Caco-2 (cell line): ENCODE measurements around the gene IL22. TPM values are rescaled to one million over a fixed set of nuclear protein-coding genes. Genes with fewer than 3 reads are reported as not detected.

Source experiments
- BruUV-seq: library from RNA; stranded (reverse); fragments of 400-500 nt; replicated peaks from 2 replicates; lab custom pipeline; 2021; lab: Mats Ljungman, UMichigan
- CTCF ChIA-PET: fragments of 300-600 bp; sonication (Branson Sonifier 250); formaldehyde crosslinking; loops from one replicate; lab custom pipeline; 2022; ENCODE audit warnings: antibody characterized with exemption; lab: Charles Lee
- POLR2A ChIA-PET: fragments of 300-600 bp; sonication (Branson Sonifier 250); formaldehyde crosslinking; loops from one replicate; lab custom pipeline; 2022; ENCODE audit warnings: antibody characterized with exemption; lab: Charles Lee
- DNase-seq, 2 experiments: peaks; one replicate each; pipeline versions ENCODE4 v3.0.0 to v3.0.0-alpha.2; 2020 to 2022
- H3K27me3 ChIP-seq: replicated peaks from 2 replicates; pipeline ENCODE4 v1.6.0; 2011; ENCODE audit warnings: low read length; ENCODE audit not compliant: control insufficient read depth, insufficient read depth
- H3K36me3 ChIP-seq: 2 replicates; pipeline ENCODE4 v1.5.1; 2011; ENCODE audit warnings: low read length; ENCODE audit not compliant: control insufficient read depth, insufficient read depth
- H3K4me1 ChIP-seq: fragments of 250-450 bp; sonication (Bioruptor Pico); 2 replicates; pipeline ENCODE4 v1.5.1; 2020; ENCODE audit warnings: mild to moderate bottlenecking
- H3K4me3 ChIP-seq: 2 replicates; pipeline ENCODE4 v1.5.1; 2011; ENCODE audit warnings: low read depth, mild to moderate bottlenecking, control low read depth, low read length
- H3K9me3 ChIP-seq: fragments of 250-450 bp; sonication (Bioruptor Pico); 2 replicates; pipeline ENCODE4 v1.5.1; 2020; ENCODE audit warnings: mild to moderate bottlenecking, moderate library complexity
- H3K27ac Mint-ChIP-seq: one replicate; pipeline ENCODE4 v1.8.0; 2022; ENCODE audit warnings: mixed read lengths; ENCODE audit not compliant: unreplicated experiment
- H3K27me3 Mint-ChIP-seq: one replicate; pipeline ENCODE4 v1.8.0; 2022; ENCODE audit warnings: mixed read lengths; ENCODE audit not compliant: insufficient read depth, unreplicated experiment
- H3K36me3 Mint-ChIP-seq: one replicate; pipeline ENCODE4 v1.8.0; 2022; ENCODE audit warnings: mild to moderate bottlenecking, mixed read lengths; ENCODE audit not compliant: insufficient read depth, unreplicated experiment
- H3K4me1 Mint-ChIP-seq: one replicate; pipeline ENCODE4 v1.8.0; 2022; ENCODE audit warnings: low read depth, mixed read lengths; ENCODE audit not compliant: unreplicated experiment
- H3K4me3 Mint-ChIP-seq: one replicate; pipeline ENCODE4 v1.8.0; 2022; ENCODE audit warnings: mild to moderate bottlenecking, moderate library complexity, mixed read lengths; ENCODE audit not compliant: unreplicated experiment
- H3K9me3 Mint-ChIP-seq: one replicate; pipeline ENCODE4 v1.8.0; 2022; ENCODE audit warnings: mixed read lengths; ENCODE audit not compliant: unreplicated experiment
- intact Hi-C: fragments of 100-400 bp; cut with micrococcal nuclease; formaldehyde crosslinking; loops from one replicate; pipeline ENCODE4 v1.10.0; 2022; ENCODE audit not compliant: unreplicated experiment
- total RNA-seq: library from RNA; stranded (reverse); gene quantifications from 2 replicates; pipeline ENCODE4 v1.2.3, GENCODE V29; 2022
- TF ChIP-seq, protein P1 (sequence below), 2 experiments: fragments of 200-600 bp in 1 of 2; IDR thresholded peaks; 1 replicate in 1 of 2; 2 replicates in 1 of 2; pipeline versions ENCODE4 v1.5.1 to v1.8.0; 2011 to 2022; ENCODE audit warnings: antibody characterized with exemption in 1 of 2, control low read depth in 1 of 2, inconsistent platforms in 1 of 2, low read depth in 1 of 2, low read length in 1 of 2, mild to moderate bottlenecking in 1 of 2, moderate library complexity in 1 of 2; ENCODE audit not compliant: insufficient read depth in 1 of 2, severe bottlenecking in 1 of 2, unreplicated experiment in 1 of 2

The IL22 gene
- total RNA-seq, 1 experiment from 2014 or later, result not detected

GRCh38 chr12:68223067-68223747 lies 30.2 kb downstream of the IL22 start:
- H3K9me3 Mint-ChIP-seq, result no peaks in the 10 kb centered on the region
- ChIA-PET POLR2A (no interaction called here), CTCF (interaction anchor here (1.1 kb wide), 3 partner anchors 94 to 607 kb away, joined by 3 to 4 read pairs (median 4); no protein-coding TSS in a partner anchor)
- Histone ChIP-seq H3K9me3 (no peaks in the 10 kb centered on the region), H3K4me1 (no peaks in the 10 kb centered on the region), H3K4me3 (no peak overlapping the region), H3K27me3 (no peaks in the 10 kb centered on the region; the same call in 1 of the 2 replicates), H3K36me3 (no peaks in the 10 kb centered on the region)
- H3K27ac Mint-ChIP-seq, result no peak overlapping the region
- no peak overlapping the region for H3K4me3 Mint-ChIP-seq
- BruUV-seq, result no TSS peak
- DNase-seq, result peak; percentile 79
- H3K4me1 Mint-ChIP-seq, result no peaks in the 10 kb centered on the region
- intact Hi-C loops, result loop anchor here (1.0 to 10.0 kb wide), 5 partner anchors 18 to 442 kb away; partner anchors contain the start of gene RAP1B
- TF ChIP-seq, protein P1, sequence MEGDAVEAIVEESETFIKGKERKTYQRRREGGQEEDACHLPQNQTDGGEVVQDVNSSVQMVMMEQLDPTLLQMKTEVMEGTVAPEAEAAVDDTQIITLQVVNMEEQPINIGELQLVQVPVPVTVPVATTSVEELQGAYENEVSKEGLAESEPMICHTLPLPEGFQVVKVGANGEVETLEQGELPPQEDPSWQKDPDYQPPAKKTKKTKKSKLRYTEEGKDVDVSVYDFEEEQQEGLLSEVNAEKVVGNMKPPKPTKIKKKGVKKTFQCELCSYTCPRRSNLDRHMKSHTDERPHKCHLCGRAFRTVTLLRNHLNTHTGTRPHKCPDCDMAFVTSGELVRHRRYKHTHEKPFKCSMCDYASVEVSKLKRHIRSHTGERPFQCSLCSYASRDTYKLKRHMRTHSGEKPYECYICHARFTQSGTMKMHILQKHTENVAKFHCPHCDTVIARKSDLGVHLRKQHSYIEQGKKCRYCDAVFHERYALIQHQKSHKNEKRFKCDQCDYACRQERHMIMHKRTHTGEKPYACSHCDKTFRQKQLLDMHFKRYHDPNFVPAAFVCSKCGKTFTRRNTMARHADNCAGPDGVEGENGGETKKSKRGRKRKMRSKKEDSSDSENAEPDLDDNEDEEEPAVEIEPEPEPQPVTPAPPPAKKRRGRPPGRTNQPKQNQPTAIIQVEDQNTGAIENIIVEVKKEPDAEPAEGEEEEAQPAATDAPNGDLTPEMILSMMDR (IDR thresholded peaks at IDR 0.05; ENCODE audit: insufficient read depth in 1 of 2, low read depth in 1 of 2, low read length in 1 of 2, severe bottlenecking in 1 of 2, unreplicated experiment in 1 of 2), result peak; percentile 87
- H3K27me3 Mint-ChIP-seq, result peaks cover 14% of the 10 kb centered on the region
- no peaks in the 10 kb centered on the region for H3K36me3 Mint-ChIP-seq

- H3K4me3 ChIP-seq, result no peak overlapping the region
- H3K36me3 ChIP-seq, result no peaks in the 10 kb centered on the region
- BruUV-seq, result no TSS peak
- H3K27me3 ChIP-seq, result no peaks in the 10 kb centered on the region; the same call in 1 of the 2 replicates
- no peaks in the 10 kb centered on the region for H3K4me1 ChIP-seq
- no peaks in the 10 kb centered on the region for H3K9me3 ChIP-seq
- H3K36me3 Mint-ChIP-seq, result no peaks in the 10 kb centered on the region
- CTCF ChIA-PET, result interaction anchor here (1.1 kb wide), 2 partner anchors 182 to 608 kb away, joined by 3 to 4 read pairs; no protein-coding TSS in a partner anchor
- H3K27me3 Mint-ChIP-seq, result peaks cover 14% of the 10 kb centered on the region
- no peak overlapping the region for H3K4me3 Mint-ChIP-seq
- no peaks in the 10 kb centered on the region for H3K4me1 Mint-ChIP-seq
- POLR2A ChIA-PET, result no interaction called here
- TF ChIP-seq, protein P1 (IDR thresholded peaks at IDR 0.05; ENCODE audit: insufficient read depth in 1 of 2, low read depth in 1 of 2, low read length in 1 of 2, severe bottlenecking in 1 of 2, unreplicated experiment in 1 of 2), result no peak
- intact Hi-C loops, result loop anchor here (2.0 to 10.0 kb wide), 3 partner anchors 18 to 442 kb away; partner anchors contain the start of gene RAP1B
- DNase-seq, result no peak
- H3K9me3 Mint-ChIP-seq, result no peaks in the 10 kb centered on the region
- H3K27ac Mint-ChIP-seq, result no peak overlapping the region
Observed at GRCh38 chr12:68222326-68222725, 31.1 kb downstream of the IL22 start.

DNA sequence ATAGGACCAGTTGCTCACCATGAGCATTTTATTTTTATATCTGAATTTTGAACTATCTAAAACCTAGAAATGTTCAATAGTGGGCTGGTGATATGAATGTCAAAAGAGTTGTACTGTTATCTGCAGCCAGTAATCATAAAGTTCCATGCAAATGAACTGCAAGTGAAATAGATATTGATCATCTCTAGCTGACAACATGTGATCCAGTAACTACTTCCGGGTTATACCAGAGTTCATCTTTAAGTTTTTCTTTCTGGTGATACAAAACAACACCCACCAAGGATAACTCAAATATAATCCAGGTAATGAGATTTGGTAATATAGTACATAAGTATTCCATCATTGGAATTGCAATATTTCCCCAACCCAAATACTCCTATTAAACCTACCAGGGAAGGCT lies 31.9 kb downstream of the IL22 start:
- no TSS peak for BruUV-seq
- Mint-ChIP-seq H3K27me3 (peaks cover 14% of the 10 kb centered on the region), H3K4me3 (no peak overlapping the region), H3K9me3 (no peaks in the 10 kb centered on the region), H3K36me3 (no peaks in the 10 kb centered on the region), H3K27ac (no peak overlapping the region), H3K4me1 (no peaks in the 10 kb centered on the region)
- H3K4me3 ChIP-seq, result no peak overlapping the region
- H3K27me3 ChIP-seq, result no peaks in the 10 kb centered on the region
- POLR2A ChIA-PET, result no interaction called here
- H3K4me1 ChIP-seq, result no peaks in the 10 kb centered on the region
- CTCF ChIA-PET, result no interaction called here
- intact Hi-C loops, result loop anchor here (10.0 kb wide), 2 partner anchors 393 to 443 kb away; partner anchors contain the start of gene RAP1B
- TF ChIP-seq, protein P1 (IDR thresholded peaks at IDR 0.05; ENCODE audit: insufficient read depth in 1 of 2, low read depth in 1 of 2, low read length in 1 of 2, severe bottlenecking in 1 of 2, unreplicated experiment in 1 of 2), result no peak
- H3K36me3 ChIP-seq, result no peaks in the 10 kb centered on the region
- DNase-seq, result no peak
- H3K9me3 ChIP-seq, result no peaks in the 10 kb centered on the region
